Measurements from ENCODE around the gene GMDS. TPM values are rescaled to one million over a fixed set of nuclear protein-coding genes. Genes with fewer than 3 reads are reported as not detected.

GMDS gene
- total and polyA plus RNA-seq, 2 of the 13 experiments (the other 11 are each of a cell fraction or from before 2014, with no cell fraction given): 64.4 to 112 TPM

- TF ChIP-seq ZNF646 (CRISPR knock-in tag; IDR thresholded peaks at IDR 0.05) (no peak), ZNF282 (IDR thresholded peaks at IDR 0.05; ENCODE audit: partially characterized antibody) (no peak), ZFP36L2 (CRISPR knock-in tag; IDR thresholded peaks at IDR 0.05) (no peak), SNRNP70 (IDR thresholded peaks at IDR 0.05; ENCODE audit: low read depth, low read length) (no peak), GABPB1 (CRISPR knock-in tag; IDR thresholded peaks at IDR 0.05) (peak; percentile 42; the same call in 1 of the 2 replicates), ZNF274 (CRISPR knock-in tag; IDR thresholded peaks at IDR 0.05) (peak; percentile 68), ZNF773 (CRISPR knock-in tag; IDR thresholded peaks at IDR 0.05; ENCODE audit: borderline replicate concordance) (no peak), ZNF260 (CRISPR knock-in tag; IDR thresholded peaks at IDR 0.05; ENCODE audit: borderline replicate concordance, low read depth) (no peak), CHD4 (IDR thresholded peaks at IDR 0.05; ENCODE audit: borderline replicate concordance, low read length) (no peak), GMEB2 (CRISPR knock-in tag; IDR thresholded peaks at IDR 0.05; ENCODE audit: low read depth) (no peak), ZNF7 (CRISPR knock-in tag; IDR thresholded peaks at IDR 0.05) (no peak), ZNF138 (CRISPR knock-in tag; IDR thresholded peaks at IDR 0.05; ENCODE audit: low read depth) (0 out of 2 replicates have a peak, but pooled peaks have one; percentile 57), ZNF224 (CRISPR knock-in tag; IDR thresholded peaks at IDR 0.05) (no peak), HOXD1 (CRISPR knock-in tag; IDR thresholded peaks at IDR 0.05) (no peak), ZNF598 (CRISPR knock-in tag; IDR thresholded peaks at IDR 0.05; ENCODE audit: borderline replicate concordance) (peak; percentile 79; the same call in 1 of the 2 replicates), ZSCAN31 (CRISPR knock-in tag; IDR thresholded peaks at IDR 0.05; ENCODE audit: low read depth) (peak; percentile 64), GPN1 (CRISPR knock-in tag; IDR thresholded peaks at IDR 0.05; ENCODE audit: borderline replicate concordance) (no peak), RAD51 (IDR thresholded peaks at IDR 0.05; ENCODE audit: borderline replicate concordance) (no peak), RBFOX2 (IDR thresholded peaks at IDR 0.05; ENCODE audit: low read depth, low read length) (peak; percentile 23; the same call in 1 of the 2 replicates)
Observed at GRCh38 chr6:1604158-1605003, 641.0 kb downstream of the GMDS start (continued).
